ENCODE results near the gene SMARCC2.

SMARCC2 gene

DNA sequence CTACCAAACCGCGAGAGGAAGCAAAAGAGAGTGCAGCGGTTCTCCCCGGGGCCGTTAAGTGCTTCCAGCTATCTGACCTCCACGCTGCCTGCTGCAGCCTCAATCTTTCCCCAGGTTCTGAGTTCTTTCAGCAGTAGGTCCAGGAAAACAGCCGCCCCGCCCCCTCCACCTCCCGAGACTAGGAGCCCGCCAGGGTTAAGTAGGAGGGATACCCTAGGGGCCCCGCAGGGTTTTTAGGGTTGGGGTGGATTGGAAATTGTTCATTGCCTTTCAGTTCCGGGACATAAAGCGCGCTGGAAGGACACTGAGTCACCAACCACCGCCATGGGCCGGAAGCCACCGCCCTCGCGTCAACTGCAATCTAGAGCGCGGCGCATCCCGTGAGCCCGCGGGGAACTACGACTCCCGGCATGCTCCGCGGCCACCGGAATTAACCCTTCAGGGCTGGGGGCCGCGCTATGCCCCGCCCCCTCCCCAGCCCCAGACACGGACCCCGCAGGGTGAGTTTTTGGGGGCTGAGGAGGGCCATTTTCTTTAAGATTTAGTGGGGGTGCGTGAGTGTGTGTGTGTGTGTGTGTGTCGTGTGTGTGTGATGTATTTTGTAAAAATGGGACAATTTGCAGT, 37.0 kb downstream of the SMARCC2 start, which contains the start of gene MYL6B:
TSS of gene MYL6B (plus strand) at position 456 of the 624 bp plus-strand sequence. CDS start 1,332 bp downstream, outside the sequence.
- DNase-seq (ENCODE audit: low read depth), result peak; percentile 97

DNA sequence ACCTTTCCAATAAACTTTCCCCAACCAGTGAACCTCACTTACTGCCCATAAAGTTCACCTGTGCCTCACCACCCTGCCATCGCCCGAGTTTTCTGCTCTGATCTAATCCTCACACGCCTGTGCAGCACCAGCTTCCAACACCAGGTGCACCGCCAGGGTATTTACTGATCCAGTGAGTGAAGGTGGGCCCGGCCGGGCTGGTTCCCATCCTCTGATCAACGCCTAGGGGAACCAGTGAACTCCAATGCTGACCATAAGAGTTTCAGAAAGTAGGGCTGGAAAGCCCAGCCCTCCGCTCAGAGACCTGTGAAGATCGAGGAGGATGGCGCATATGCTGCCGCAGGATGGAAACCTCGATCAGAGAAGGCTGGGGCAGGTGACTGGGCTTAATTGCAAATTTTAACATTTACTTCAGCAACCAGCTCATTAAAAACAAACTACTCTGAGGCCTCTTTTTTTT, 37.6 kb downstream of the SMARCC2 start:
- DNase-seq (ENCODE audit: low read depth), result peak; percentile 70

DNA sequence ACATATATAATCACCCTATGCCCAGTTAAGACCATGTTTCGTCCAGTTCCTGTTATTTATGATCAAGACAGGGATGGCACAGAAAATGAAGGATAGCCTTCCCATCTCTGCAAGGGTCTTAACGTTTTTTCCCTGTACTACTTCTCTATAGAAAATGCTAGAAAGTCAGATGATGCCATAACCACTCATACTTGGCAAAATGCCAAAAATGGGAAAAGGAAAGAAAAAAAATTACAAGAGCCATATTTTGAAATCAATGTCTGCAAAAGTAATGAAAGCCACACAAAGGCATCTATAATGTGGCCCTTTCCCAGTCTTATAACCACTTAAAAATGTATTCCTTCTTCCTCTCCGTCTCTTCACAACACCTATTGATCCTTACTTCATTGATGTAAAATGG, 38.7 kb downstream of the SMARCC2 start:
- DNase-seq (ENCODE audit: low read depth), result peak; percentile 60

DNA sequence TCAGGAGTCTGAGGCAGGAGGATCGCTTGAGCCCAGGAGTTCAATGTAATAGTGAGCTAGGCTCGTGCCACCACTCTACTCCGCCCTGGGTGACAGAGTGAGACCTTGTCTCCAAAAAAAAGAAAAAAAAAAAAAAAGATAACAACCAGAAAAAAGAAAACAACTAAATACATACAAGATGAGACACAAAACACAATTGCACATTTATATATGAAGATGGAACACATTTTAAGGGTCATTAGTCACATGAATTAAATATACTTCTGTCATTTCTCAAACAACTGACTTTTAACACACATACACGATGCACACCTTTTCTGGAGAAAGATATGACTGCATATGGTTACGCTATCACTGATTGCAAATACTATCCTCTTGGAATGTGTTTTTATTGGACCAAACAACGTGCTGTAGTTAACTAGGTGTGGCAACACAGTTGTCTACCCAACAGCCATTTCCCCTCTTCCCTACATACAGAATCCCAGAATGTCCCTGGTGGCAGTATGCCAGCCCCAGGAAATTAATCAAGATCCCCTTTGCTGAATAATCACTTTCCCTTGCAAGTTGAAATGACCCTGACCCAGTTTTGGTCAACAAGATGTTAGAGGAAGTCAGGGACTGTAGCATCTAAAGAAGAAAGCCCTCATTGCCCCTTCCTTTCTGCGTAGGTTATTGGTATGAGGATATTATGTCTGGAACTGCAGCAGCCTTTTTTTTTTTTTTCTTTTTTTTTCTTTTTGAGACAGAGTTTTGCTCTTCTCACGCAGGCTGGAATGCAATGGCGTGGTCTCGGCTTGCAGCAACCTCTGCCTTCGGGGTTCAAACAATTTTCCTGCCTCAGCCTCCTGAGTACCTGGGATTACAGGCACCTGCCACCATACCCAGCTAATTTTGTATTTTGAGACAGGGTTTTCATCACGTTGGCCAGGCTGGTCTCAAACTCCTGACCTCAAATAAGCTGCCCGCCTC, 42.5 kb downstream of the SMARCC2 start:
- no peak for DNase-seq (ENCODE audit: low read depth)

DNA sequence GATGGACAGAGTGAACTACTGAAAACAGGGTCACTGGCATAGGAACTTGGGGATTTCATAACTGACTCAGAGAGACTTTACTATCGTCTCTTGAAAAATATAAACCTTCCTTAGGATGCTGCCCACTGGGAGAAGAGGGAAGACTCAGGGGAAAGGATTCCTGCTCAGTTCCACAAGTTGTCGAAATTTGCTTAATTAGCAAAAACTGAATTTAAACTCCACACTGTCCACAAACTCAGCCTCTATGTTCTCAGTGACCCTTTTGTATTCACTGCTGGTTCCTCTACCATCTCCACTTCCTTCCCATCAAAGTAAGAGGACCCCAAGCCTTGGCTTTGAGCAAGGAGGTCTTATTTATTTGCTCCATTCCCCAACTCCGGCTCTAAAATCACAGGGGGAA, 44.1 kb downstream of the SMARCC2 start:
- DNase-seq (ENCODE audit: low read depth), result no peak

DNA sequence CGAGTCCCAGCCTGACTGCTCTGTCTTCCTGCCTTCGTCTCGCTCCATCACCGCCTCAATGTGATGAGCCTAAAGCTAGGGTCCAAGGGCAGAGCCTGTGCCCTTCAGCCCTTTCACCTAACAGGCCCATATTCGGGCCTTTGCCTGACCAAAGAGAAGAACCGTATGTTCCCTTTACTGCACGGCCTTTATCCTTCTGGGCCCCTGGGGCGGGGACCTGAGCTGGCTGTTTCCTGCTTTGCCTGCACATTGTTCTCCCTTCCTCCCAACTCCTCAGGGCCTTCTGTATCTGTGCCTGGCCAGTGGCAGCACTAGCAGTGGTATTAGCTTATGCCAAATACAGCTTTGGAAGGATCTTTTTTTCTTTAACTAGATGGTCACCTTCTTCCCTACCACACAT, 45.4 kb downstream of the SMARCC2 start:
- DNase-seq (ENCODE audit: low read depth), result no peak

DNA sequence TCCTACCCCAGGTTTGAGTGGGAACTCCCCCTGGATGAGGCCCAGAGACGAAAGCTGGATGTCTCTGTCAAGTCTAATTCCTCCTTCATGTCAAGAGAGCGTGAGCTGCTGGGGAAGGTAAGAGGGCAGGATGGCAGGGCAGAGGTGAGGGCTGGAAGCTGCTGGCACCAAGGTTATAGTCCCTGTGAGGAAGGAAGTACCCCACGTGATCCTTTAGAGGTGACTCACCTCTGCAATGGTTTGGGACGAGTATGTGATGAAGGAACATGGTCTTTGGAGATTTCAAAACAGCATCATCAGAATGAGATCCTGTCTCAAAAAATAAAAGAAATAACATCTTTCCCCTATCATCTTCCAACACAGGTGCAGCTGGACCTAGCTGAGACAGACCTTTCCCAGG, 46.1 kb downstream of the SMARCC2 start:
- DNase-seq (ENCODE audit: low read depth), result peak; percentile 38

DNA sequence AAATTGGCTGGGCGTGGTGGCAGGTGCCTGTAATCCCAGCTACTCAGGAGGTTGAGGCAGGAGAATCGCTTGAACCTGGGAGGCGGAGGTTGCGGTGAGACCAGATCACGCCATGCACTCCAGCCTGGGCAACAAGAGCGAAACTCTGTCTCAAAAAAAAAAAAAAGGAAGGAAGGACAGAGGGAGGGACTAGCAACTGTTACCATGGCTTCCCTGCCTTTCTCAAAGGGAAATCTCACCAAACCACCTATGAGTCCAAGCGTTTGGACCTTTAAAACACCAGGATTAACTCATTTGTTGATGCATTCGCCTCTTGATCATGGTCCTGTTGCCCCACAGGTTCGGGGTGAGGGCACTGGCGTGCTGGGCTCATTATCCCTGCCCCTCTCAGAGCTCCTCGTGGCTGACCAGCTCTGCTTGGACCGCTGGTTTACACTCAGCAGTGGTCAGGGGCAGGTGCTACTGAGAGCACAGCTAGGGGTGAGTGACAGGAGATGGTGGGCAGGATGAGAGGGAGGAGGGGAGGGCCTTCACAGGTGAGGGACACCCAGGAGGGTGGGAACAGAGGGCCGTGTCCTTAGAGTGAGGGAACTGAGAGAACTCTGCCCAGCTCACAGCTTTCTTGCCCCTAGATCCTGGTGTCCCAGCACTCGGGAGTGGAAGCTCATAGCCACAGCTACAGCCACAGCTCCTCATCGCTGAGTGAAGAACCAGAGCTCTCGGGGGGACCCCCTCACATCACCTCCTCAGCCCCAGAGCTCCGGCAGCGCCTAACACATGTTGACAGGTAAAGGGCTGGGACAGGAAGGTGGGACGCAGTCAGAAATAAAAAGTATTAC, 47.1 kb downstream of the SMARCC2 start:
- DNase-seq (ENCODE audit: low read depth), result no peak

DNA sequence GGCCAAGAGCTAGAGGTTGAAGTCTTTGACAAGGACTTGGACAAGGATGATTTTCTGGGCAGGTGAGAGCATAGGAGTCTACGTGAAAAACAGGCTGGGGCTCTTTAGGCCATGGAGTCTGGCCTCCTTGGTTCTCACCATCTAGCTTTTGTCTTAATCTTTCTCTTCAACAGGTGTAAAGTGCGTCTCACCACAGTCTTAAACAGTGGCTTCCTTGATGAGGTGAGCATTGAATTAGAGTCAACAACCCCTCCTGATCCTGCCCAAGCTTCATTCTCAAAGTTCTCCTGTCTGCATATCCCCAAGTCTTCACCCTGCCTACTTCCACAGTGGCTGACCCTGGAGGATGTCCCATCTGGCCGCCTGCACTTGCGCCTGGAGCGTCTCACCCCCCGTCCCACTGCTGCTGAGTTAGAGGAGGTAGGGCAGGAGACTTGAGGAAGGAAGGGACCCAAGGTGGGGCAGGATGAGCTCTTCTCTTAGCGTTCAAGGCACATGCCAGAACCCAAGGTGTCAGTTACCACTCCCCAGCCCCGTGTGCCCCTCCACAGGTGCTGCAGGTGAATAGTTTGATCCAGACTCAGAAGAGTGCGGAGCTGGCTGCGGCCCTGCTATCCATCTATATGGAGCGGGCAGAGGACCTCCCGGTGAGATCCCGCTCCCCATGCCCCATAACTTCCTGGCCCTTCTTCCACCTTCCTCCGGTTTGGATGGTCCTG, 51.3 kb downstream of the SMARCC2 start:
- no peak for DNase-seq (ENCODE audit: low read depth)

DNA sequence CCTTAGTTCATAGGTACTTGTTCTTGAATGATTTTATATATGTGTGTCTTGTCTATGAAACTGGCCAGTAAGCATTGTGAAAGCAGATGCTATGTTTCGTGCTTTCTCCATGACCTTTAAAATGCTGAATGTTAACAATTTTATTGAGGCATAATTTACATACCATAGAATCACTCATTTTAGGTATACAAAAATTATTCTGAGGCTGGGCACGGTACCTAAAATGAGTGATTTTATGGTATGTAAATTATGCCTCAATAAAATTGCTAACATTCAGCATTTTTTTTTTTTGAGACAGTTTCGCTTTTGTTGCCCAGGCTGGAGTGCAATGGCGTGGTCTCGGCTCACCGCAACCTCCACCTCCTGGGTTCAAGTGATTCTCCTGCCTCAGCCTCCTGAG, 54.4 kb downstream of the SMARCC2 start:
- DNase-seq (ENCODE audit: low read depth), result no peak

DNA sequence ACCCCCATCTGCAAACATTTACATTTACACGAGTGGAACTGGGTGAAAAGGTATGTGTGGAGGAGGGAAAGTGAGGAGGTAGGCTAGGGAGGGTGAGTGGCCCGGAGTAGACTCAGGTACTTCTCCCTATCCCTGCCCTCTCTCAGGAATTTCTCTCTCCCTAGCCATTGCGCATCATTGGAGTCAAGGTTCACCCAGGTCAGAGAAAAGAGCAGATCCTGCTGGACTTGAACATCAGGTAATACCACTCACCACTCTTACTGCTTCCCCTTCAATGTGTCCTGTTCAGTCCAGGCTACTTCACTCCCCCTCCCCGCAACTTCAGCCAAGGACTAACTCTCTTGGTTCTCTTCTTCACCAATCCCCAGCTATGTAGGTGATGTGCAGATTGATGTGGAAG, 58.4 kb downstream of the SMARCC2 start:
- DNase-seq (ENCODE audit: low read depth), result no peak

DNA sequence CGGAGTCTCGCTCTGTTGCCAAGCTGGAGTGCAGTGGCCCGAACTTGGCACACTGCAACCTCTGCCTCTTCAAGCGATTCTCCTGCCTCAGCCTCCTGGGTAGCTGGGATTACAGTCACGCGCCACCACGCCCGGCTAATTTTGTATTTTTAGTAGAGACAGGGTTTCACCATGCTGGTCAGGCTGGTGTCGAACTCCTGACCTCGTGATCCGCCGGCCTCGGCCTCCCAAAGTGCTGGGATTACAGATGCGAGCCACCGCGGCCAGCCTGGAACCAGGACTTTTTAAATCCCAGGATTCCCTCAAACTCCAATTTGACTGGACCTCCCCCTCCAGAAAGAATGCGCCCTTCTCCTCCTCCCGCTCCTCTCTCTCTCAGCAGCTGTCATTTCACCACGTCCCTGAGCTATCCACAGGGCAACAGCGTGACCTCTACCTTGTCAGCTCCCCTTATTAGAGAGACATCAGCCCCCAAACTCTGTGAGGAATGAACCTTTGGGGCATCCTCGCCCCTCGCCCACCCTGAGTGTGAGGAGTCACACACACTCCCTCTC, 59.3 kb downstream of the SMARCC2 start:
- DNase-seq (ENCODE audit: low read depth), result no peak

DNA sequence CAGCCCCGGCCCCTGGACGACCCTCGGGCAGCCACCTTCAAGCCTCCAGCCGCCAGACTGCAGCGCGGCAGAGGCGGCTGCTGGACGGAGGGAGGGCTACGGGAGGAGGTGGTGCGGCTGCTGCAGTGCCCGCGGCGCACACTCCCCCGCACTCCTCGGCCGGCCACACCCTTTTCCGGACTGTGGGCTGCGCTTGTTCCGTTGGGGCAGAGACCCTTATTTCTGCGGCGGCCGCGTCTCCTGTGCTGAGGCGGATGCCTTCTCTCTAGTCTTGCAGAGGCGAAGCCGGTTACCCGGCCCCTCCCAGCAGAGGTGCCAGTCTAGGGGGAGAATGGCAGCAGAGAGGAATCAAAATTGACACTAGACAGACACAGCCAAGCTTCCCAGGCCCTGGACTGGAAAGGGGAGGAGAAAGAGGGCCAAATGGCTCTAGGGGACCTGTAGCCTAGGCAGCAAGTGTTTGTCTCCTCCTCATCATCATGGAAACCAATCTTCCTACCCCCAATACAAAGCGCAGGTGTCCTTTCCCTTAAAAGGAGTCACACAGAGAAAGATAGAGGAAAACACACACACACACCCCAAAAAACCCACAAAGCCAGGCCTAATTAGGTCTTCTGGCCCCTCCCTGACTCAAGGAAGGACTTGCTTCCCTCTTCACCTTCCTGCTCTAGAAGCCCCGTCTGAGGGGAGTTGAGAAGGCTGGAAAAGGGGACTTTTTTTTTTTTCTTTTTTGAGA, 59.9 kb downstream of the SMARCC2 start:
- peak; percentile 79 for DNase-seq (ENCODE audit: low read depth)

DNA sequence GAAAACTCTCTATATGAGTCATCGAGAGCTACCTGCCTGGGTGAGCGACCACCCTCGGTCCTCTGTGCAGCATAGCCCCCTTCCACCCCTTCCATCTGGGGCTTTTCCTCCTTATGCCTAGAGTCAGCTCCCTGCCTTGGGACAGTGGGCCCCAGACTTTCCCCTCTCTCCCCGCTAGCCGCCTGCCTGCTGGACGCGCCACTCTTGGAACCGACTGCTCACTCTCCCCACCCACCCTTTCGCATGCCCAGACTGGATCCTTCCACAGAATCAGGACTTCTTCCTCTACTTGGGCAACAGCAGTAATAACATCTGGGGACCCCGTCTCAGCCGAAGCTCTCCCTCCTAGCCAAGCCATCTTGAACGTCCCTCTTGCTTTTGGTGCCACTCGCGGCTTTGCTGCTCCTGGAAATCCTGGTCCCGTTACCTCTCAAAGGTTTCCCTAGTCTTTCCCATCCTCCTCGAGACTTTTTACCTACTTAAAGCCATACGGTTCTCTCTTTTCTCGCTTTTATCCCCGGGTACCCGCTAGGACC, 60.5 kb downstream of the SMARCC2 start:
- DNase-seq (ENCODE audit: low read depth), result peak; percentile 54

DNA sequence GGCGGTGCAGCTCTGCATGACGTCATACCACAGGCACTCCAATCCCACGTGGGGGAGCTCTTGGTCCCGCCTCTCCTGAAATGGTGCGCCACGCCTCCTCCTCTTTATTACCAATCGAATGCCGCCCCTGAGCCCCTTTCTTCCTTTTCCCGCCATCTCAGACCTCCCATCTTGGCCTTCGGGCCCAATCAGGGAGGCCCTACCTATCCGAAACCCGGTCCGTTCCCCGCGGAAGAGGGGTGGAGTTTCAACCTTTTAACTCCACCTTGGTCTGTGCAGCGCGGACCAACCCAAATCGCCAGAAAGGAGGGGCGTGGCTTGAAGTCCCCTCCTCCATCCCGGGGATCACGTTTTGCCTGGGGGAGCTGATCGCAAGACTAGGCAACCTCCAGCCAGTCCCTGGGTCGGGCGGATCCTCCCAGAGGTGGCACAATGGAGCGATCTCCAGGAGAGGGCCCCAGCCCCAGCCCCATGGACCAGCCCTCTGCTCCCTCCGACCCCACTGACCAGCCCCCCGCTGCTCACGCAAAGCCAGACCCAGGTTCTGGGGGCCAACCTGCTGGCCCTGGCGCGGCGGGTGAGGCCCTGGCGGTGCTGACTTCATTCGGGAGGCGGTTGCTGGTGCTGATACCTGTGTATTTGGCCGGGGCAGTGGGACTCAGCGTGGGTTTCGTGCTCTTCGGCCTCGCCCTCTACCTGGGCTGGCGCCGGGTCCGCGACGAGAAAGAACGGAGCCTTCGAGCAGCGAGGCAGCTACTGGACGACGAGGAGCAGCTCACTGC, 61.2 kb downstream of the SMARCC2 start, which contains the start of gene ESYT1:
TSS of gene ESYT1 (plus strand) at position 380 of the 782 bp plus-strand sequence. CDS start at position 433, 53 bp downstream.
- peak; percentile 100 for DNase-seq (ENCODE audit: low read depth)

DNA sequence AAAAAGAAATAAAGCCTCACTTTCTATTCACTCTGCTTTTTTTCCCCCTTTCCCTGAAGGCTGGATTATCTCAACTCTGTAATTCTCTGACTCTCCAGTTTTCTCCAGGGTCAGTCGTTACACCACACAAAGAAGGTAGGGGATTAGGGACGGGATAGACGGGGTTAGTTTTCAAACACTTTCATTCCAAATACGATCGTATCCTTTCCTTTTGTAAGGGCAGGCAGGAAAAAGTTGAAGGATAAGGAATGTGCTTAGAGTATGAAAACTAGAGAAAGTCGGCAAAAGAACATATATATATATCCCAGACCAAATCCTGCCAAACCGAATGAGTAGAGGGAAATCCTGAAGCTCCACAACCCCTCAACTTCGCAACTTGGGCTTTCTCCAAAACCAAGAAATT, 61.8 kb downstream of the SMARCC2 start:
- no peak for DNase-seq (ENCODE audit: low read depth)

DNA sequence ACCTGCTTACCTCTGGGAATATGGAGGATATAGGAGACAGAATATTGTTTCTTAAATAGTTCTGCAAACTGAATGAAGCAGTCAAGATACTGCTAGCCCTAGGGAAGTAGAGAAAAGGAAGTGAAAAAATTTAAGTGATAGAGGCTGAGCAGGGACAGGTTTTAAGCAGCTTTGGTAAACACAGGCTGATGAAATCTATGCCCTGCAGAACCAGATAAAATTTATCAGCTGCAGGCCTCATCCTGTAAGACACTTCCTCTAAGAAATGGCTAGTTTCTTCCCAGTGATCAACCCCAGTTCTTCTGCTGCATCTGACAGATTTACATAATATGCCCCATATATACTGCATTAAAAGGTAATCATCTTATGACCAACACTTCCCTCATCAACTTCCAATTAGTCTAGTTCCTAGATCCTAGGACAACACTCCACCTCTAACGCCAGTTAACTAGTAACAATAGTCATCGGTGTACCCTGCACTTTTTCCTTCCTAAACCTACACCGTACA, 62.5 kb downstream of the SMARCC2 start:
- no peak for DNase-seq (ENCODE audit: low read depth)

DNA sequence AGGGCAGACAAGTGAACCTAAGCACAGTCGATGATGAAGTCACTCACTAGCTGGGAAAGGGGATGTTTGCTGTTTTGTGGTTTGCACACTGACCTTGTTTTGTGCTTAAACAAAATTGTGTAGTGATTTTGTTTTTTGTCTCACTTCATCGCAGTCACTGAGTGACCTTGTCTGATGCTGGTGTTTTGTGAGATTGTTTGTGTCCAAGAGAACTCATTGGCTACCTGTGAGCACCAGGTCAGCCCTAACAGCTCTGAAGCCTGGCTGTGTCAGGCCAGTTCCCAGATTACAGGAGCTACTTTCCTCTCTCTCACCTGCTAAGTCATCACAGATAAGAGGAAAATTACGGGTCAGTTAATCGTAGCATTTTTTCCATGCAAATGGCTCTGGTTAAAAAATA, 65.2 kb downstream of the SMARCC2 start:
- no peak for DNase-seq (ENCODE audit: low read depth)

DNA sequence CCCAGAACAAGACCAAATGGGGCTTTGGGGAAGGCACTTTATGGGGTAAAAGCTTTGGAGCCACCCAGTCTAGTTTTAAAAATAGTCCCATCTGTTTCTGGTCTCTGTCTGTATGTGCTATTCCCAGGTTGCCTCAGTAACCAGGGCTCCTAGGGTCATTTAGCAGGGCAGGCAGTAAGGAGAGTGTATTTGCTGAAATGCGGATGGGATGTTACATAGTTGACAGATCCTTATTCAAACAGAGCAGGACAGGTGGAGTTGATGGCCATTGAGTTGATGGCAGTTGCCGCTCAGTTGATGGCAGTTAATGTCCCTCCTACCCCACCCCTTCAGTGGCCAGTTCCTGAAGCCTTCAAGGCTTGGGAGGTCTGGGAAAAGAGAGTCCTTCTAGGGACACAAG, 66.6 kb downstream of the SMARCC2 start:
- no peak for DNase-seq (ENCODE audit: low read depth)
